Gastroesophageal sphincter (tissue), 3 donors: ENCODE measurements around the gene STUB1.

Experiments used
- CTCF ChIP-seq, 4 experiments: fragments of 200-600 bp in 2 of 4; fragments of 450-650 bp in 2 of 4; sonication (generic) in 1 of 4; IDR thresholded peaks; one replicate each; pipeline ENCODE4 v1.5.1; 2017 to 2019; ENCODE audit warnings: antibody characterized with exemption in 4 of 4, mild to moderate bottlenecking in 2 of 4, moderate library complexity in 2 of 4
- EP300 ChIP-seq: sonication (generic); formaldehyde crosslinking; IDR thresholded peaks from one replicate; pipeline ENCODE4 v1.6.1; 2017; ENCODE audit warnings: antibody characterized with exemption, mild to moderate bottlenecking
- POLR2A ChIP-seq, 2 donors: fragments of 450-650 bp; IDR thresholded peaks; one replicate each; pipeline ENCODE4 v1.6.1; 2017; ENCODE audit warnings: antibody characterized with exemption in 2 of 2, mild to moderate bottlenecking in 2 of 2, moderate library complexity in 1 of 2

DNA sequence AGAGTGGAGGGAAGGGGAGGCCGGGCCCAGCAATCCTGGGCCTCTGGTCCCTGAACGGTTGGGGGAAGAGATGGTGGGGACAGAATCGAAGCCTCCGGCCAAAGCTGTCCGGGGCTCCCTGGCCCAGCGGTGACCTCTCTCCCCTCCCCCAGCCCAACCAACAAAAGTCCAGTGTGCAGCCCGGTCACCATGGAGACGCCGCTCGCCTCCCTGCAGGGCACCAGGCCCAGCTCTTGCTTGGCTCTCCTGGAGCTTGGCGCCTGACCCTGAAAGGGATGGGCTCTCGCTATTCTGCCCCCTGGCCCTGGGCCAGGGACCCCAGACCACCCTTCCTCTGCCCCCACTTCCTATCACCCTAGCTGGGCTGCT lies 36.0 kb downstream of the STUB1 start:
- TF ChIP-seq CTCF (IDR thresholded peaks at IDR 0.05) (no peak), EP300 (no peak), POLR2A (IDR thresholded peaks at IDR 0.05) (no peak)
